ENCODE data around the gene TBX19.

The TBX19 gene

DNA sequence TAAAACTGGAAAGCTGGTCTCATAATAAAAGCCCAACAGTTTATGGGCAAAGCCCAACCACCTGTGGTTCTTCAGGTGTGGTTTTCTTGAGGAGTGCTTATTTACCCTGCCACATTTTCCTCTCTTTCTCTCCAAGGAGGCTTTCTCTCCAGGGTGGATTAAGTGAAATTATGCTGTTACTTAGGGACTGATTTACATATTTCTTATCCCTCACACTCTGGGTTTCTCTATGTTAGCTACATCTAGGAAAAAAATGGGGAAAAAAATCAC lies 4.8 kb downstream of the TBX19 start:
- DNase-seq: no peak

DNA sequence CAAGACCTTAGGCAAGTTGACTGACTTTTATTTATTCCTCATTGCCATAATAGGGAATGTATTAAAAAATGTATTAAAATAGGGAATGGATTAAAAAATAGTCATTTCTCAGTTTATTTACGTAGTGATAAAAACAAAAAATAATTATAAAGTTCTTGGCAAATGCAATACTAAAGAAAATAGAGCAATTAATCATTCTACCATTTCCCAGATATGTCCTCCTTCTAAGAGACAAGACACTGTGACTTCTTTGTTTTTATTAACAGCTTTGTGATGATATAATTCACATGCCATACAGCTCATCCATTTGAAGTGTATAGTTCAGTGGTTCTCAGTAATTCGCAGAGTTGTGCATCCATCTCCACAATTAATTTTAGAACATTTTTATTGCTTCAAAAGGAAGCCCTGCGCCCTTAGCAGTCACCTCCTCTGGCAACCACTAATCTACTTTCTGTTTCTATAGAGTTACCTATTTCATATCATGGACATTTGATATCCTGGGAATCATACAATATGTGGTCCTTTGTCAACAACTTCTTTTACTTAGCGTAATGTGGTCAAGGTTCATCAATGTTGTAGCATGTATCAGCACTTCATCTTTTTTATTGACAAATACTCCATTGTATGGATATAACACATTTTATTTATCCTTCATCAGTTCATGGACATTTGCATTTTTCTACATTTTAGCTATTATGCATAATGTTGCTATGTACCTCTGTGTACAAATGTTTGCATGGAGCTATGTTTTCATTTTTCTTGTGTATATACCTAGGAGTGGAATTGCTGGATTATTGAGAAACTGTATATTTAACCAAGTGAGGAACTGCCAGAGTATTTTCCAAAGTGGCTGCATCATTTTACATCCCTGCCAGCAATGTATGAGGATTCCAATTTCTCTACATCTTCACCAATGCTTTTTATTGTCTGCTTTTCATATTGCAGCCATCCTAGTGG lies 5.6 kb downstream of the TBX19 start:
- DNase-seq: no peak

DNA sequence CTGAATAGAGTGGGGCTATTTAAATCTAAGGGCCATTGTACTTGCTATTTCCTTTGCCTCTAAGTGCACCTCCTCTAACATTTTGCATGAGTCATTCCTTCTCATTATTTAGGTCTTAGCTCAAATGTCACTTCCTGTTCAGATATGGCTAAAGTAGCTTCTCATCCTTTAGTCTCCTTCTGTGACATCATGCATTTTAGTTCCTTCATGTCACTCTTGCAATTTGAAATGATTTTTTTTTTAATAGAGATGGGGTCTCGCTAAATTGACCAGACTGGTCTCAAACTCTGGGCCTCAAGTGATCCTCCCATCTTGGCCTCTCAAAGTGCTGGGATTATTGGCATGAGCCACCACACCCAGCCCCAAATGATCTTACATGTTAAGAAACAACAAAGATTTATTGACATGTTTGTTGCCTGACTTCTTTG lies 6.6 kb downstream of the TBX19 start:
- no peak for DNase-seq

DNA sequence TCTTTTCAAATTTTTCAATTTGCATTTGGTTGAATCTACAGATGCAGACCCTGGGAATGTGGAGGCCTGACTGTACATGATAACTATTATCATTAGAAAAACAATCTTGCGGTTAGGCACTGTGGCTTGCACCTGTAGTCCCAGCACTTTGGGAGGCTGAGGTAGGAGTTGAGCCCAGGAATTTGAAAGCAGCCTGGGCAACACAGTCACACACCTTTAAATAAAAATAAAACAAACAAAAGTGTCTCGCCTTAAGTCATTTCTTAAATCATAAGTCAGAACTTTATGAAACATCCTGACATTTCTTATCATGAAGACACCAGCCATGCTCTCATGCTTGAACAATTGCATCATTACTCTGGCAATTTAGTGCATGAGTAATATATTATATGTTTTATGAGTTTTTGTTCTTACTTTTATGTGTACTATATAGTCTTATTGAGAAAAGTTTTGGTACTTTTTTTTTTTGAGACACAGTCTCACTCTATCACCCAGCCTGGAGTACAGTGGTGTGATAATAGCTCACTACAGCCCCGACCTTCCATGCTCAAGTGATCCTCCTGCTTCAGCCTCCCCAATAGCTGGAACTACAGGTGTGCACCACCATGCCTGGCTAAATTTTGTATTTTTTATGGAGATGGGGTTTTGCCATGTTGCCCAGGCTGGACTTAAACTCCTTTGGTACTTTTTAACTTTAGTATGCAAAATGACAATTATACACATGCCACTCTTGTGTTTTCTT lies 7.8 kb downstream of the TBX19 start:
- no peak for DNase-seq

DNA sequence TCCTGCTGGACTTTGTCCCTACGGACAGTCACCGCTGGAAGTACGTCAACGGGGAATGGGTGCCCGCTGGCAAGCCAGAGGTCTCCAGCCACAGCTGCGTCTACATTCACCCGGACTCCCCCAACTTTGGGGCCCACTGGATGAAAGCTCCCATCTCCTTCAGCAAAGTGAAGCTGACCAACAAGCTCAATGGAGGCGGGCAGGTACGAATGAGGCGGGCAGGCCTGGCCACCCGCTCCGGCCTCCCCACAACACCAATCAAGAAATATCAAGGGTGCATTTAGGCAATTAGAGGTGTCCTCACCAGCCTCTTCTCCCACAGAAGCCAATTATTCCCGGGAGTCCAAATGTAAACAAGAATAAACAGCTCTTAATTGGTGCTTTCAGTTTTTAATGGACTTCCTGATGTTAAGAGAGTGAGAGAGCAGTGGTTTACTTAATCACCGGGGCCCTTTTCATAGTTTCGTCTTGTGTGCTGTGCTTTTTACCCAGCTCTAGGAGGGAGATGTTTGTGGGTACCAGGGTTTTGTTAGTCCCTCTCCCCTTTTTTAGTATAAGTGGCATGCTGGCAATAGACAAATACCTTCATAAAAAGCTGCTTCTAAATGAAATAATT lies 10.7 kb downstream of the TBX19 start:
- DNase-seq: no peak

DNA sequence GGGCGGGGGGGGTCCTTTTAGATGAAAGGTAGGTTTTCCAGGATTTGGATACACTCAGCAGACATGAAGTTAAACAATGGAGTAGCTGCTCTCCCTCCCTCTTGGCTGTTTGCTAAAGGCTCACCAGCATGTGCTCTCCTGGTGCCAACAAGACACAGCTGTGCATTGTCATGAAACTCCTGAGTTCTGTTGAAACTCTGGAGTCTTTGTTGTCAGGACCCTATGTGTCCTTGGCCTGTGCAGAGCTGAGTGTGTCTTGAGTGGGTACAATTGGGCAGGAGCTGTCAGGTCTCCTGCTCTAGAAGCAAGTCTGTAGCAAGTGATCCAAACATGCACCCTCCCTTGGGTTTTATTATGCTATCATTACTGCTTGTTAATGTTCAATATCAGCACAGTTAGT lies 12.7 kb downstream of the TBX19 start:
- no peak for DNase-seq

DNA sequence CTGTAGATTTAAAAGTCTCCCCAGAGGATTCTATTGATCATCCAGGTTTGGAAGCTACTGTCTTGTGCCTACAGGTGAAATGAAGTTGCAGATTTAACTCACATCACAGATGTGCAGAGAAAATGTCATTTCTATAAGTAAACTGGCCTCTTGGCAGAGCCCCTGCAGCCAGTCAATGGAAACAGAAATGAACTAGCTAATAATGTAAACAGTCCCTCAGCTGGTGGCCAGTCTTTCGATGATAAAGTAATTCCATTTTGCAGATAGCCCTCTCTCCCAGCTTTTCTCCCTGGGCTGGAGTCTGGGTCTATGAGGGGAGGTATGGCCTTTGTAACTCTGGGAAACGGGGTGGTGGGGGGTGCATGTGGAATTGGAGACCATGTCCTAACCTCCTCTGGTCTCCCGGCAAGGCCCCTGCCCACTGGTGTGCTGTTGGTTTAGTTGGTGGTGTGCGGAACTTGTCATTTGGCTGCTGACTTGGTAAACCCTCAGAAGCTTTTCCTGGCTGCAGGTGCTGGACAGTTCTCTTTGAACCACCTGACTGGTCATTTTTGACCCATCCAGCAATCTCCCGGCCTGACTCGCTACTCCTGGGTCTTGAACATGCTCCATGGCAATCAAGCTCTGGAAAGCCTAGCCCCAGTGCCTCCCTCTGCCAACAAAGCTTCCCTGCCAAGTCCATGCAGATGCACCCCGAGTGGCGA lies 14.9 kb downstream of the TBX19 start:
- no peak for DNase-seq

DNA sequence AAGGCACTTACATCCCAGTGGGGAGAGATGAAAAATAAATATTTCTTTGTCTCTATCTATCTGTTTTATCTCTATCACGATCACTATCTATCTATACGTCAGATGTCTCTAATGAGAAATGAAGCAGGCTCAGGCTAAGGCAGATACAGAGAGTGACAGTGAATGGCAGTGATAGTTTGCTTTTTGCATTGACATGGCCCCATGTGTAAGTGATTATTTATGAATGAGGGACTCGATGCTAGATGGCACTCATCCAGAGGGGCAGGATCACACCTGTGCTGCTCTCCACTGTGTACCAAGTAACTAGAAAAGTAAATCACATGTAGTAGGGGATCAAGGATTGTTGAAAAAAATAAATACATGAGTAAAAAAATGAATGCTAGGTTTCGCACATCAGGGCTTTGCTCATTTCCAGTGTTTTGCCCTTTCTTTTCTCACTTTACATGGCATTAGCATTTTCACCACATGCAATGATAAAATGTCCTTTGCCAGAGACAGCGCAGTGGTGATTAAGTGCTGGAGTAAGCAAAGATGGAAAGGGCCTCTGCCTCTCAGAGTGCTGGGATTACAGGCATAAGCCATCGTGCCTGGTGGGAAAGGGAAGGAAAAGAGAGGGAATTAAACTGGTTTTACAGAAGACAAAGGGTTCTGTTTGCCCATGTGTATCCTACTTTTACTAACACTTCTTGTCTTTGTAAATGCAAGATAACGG lies 16.5 kb downstream of the TBX19 start:
- DNase-seq: no peak

DNA sequence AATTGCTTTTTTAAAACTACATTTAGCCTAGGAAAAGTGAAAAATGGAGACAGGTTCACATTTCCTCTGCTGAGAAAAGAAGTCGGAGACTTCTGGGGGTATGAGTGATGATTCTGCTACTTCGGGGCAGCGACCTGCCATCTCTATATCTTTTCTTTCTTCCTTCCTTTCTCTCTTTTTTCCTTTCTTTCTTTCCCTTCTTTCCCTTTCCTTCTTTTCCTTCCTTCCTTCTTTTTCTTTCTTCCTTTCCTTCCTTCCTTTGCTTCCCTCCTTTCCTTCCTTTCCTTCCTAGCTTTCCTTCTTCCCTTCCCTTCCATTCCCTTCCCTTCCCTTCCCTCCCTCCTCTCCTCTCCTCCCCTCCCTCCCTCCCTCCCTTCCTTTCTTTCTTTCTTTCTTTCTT lies 17.8 kb downstream of the TBX19 start:
- no peak for DNase-seq

DNA sequence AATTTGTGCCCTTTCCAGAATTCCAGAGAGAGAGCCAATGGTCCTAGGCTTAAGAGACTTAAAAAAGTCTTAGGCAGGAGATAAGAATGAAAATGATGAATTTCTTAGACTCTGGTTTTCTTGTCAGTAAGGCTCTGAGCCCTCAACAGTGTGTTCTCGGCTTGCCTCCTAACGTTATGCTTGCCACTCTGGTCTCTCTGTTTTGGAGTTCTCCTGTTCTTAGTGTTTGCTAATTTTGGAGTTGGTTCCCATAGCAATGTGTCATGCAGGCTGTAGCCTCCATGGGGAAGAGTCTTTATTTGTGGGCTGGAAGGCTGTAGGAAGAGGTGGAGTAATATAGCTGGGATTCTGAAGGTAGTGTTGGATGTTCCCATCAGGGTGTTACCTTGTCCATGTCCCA lies 19.9 kb downstream of the TBX19 start:
- DNase-seq: no peak

DNA sequence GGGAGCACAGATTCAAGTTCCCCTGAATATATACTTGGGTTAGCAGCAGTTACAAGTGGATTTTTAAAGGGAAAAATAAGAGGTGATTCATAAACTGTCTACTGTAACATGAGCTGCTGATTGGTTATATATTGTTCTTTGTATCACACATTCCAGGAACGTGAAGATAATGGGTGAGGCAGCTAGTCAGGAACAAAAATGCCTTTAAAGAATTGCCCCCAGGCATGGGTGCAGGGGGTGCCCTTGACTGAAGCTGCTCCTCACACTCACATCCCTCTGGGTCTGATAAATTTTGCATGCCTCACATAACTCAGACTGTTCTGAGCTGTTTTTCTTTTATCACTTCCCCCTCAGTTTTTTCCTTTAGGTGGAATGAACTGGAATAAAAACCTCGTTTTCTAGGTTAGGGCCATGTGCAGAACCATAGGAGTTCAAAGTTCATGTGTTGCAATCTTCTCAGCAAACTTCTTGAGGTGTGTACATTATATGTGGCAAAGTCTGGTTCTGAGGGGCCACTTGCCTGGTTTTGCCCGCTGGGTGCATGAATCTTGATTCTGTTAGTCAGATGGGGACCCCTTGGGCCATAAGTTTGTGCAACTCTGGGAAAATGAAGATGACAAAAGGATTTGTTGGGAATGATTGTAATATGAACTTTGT lies 21.1 kb downstream of the TBX19 start:
- DNase-seq: no peak

DNA sequence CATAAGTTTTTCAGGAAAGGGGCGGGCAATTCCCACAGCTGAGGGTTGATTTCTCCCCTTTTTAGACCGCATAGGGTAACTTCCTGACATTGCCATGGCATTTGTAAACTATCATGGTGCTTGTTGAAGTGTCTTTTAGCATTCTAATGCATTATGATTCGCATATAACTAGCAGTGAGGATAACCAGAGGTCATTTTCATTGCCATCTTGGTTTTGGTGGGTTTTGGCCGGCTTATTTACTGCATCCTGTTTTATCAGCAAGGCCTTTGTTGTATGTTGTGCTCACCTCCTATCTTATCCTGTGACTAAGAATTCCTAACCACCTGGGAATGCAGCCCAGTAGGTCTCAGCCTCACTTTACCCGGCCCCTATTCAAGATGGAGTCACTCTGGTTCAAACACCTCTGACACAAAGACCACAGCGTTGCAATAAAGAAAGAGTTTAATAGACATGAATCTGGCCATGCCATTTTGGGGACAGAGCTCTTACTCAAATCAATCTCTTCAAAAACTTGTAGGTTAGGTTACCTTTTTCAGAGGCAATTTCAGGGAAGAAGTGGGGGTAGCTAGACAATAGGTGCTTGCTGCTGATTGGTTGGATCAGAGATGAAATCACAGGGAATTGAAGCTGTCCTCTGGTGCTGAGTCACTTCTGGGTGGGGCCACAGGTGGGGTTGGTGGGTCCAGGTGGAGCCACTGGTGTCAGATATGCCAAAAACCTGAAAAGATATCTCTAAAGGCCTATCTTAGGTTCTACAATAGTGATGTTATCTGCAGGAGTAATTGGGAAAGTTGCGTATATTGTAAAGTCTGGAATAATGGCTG lies 23.3 kb downstream of the TBX19 start:
- DNase-seq: no peak

DNA sequence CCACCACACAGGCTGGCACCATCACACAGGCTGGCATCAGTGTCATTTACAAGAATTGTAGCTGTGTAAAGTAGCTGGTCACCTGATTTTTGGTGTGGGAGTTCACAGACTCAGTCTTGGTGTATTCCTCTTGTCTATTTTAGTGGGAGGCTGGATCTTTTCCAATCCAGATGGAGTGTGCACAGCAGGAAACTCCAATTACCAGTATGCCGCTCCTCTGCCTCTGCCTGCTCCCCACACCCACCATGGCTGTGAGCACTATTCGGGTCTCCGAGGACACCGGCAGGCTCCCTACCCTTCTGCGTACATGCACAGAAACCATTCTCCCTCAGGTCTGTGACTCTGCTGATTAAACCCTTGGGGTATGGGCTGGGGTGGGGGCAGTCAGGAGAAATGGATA lies 24.2 kb downstream of the TBX19 start:
- DNase-seq: no peak

DNA sequence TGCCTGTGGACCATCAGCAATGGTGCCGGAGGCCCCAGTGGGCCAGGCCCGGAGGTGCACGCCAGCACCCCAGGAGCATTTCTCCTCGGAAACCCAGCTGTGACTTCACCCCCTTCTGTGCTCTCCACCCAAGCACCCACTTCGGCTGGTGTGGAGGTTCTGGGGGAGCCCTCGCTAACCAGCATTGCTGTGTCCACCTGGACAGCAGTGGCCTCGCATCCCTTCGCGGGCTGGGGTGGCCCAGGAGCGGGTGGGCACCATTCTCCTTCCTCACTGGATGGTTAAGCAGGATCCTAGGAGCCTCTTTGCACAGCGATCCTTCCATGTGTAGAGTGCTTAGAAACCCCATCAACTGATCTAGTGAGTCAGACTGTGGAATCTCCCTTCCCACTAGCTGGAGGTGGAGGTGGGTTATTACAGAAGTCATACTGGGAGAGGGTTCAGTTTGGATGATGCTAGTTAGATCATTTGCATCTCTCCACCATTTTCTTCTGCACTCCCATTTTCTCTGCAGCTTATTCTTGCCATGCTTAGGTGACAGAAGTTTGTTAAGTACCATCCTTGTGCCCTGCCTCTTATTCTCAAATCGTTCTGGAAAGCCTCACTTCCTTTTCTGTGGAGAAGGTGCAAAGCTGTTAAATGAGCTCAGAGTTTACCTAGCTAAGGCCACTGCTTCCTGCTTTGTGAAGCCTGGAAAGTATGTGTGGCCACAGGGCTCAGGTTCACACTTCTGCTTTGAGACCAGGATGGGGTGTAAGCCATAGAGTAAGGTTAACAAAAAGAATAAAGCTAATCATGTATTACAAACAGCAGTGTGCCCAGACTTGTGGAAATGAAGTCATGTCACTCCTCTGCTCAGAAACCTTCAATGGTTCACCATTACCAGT lies 32.3 kb downstream of the TBX19 start:
- no peak for DNase-seq

DNA sequence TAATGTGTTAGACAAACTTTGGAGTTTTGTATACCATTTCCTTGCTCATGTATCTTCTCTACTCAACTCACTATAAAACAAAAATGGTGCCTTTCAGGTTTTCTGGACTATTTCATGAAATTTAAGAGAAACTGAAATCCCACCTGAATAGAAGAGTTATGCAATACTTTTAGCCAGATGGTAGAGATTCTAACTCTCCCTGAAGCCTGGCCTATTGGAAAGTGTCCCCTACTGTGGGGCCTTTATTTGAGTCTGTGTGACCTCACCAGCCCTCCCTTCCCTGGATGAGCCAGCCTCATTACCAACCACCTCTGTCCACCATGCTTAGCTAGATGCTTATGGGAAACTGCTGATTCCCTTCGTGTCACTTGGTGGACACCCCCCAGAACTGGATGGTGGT lies 35.5 kb downstream of the TBX19 start:
- no peak for DNase-seq

DNA sequence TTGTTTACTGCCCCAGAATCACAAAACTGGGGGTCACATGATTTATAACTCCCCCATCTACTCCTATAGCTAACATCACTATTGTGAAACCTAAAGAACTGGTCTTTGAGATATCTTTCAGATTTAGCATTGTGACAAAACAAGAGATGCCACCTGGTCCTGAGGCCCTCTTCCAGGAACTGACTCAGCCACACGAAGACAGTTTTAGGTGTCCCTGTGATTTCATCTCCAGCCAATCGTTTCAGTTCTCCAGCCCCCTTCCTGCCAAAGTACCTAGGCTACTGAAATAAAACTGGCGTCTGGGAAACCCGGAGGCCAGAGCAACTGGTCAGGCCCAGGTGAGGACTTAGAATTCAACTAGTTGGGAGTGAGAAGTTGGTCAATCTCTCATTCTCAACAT lies 36.6 kb downstream of the TBX19 start:
- DNase-seq: no peak

DNA sequence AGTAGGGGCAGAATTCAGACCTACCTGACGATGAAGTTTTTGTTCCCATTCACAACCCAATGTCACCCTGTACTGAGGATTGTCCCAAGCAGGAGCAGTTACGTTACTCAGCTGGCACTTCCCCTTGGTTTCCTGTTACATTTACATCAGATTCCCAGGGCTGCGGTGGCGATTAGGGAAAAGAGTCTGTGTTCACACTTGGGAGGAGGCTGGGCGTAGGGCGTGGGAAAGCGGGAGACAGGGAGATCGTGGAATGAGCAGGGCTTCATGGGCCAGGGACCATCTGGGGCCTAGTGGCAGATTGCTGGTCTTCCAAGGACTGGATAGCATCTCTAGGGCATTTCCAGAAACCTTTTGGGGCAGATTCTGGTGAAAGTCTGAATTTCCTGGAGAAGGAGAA lies 39.0 kb downstream of the TBX19 start:
- no peak for DNase-seq

DNA sequence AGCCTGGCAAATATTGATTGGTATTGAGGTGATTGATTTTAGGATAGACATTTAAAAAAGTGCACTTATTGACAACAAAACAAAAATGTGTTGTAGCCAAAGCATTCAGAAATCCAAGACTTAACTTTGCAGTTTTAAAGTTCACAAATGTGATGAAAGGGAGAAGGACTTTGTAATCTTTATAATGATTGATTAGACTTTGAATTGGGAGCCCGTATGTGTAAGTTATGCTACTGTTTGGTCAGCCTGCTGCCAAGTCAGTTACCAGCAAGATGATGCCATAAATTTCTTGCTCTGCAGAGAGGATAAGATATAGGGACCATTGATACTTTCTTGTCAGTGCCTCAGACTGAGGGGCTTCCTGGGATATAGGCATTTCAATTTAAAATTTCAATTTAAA lies 39.5 kb downstream of the TBX19 start:
- DNase-seq: no peak

DNA sequence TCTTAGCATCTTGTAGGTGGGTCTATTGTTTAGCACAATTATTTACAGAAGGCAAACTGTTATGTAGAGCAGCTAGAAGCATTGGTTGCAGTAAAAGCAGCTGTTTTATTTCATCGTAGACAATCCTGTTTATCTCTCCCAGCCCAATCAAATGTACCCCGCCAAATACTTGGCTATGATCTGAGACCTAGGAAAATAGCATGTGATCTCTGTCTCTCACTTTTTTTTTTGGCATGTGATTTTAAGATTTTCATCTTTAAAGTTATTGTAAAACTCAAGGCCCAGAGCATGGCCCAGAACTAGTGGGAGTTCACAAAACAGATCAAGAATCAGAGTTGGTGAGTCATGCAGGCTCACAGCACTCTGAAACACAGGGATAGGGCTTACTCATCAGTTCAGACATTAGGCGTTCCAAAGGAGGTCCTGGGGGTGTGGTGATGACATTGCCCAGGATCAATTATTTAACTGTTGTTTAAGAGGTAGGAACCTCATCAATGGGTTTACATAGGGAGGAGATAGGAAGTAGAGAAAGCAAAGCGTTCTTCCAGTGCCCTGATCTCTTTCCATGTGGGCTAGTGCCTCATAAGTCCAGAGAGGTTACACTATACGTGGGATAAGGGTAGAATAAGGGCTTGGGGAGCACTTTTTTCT lies 40.2 kb downstream of the TBX19 start:
- DNase-seq: no peak

DNA sequence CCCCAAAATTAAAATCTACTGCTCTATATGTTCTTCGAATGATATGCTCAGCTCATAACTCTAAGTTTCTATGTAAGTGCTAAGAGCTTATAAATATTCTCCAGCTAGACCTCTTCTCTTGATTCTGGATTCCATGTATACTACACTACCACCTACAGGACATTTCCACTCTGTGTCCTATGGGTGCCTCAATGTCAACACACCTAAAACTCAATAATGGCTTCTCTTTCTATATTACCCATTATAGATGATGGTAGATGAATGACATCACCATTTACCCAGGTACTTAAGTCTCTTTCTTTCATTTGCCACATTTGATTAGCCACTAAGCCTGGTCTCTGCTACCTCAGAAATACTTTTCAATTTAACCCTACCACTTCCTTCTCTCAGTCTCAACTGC lies 41.3 kb downstream of the TBX19 start:
- DNase-seq: no peak

Measured in NCI-H510A (cell line).